A673 (cell line): ENCODE data around the gene PYM1.

Experiments used
- EZH2 ChIP-seq: fragments of 200-600 bp; sonication (generic); IDR thresholded peaks from 2 replicates; pipeline ENCODE4 v1.6.1; 2017; ENCODE audit warnings: borderline replicate concordance, low read depth, mild to moderate bottlenecking, mixed read lengths, antibody characterized with exemption, low read length; ENCODE audit not compliant: poor library complexity, severe bottlenecking
- TF ChIP-seq, protein P1 (sequence below): fragments of 300-800, 200-600 bp; sonication (generic); conservative IDR thresholded peaks from 2 replicates; pipeline ENCODE4 v1.5.1; 2017; ENCODE audit warnings: low read depth, mild to moderate bottlenecking, antibody characterized with exemption, low read length, moderate library complexity, mixed read lengths

DNA sequence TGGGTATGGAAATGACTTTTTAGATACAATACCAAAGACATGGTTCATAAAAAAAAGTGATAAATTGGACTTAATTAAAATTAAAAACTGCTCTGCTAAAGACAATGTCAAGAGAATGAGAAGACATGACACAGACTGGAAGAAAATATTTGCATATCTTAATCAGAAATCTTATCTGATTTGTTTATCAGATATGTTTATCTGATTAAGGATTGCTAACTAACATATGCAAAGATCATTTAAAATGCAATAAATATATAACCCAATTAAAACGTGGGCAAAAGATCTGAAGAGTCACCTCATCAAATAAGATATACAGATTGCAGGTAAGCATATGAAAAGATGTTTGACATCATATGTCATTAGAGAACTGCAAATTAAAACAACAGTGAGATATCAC, 75.0 kb downstream of the PYM1 start:
- TF ChIP-seq, protein P1, sequence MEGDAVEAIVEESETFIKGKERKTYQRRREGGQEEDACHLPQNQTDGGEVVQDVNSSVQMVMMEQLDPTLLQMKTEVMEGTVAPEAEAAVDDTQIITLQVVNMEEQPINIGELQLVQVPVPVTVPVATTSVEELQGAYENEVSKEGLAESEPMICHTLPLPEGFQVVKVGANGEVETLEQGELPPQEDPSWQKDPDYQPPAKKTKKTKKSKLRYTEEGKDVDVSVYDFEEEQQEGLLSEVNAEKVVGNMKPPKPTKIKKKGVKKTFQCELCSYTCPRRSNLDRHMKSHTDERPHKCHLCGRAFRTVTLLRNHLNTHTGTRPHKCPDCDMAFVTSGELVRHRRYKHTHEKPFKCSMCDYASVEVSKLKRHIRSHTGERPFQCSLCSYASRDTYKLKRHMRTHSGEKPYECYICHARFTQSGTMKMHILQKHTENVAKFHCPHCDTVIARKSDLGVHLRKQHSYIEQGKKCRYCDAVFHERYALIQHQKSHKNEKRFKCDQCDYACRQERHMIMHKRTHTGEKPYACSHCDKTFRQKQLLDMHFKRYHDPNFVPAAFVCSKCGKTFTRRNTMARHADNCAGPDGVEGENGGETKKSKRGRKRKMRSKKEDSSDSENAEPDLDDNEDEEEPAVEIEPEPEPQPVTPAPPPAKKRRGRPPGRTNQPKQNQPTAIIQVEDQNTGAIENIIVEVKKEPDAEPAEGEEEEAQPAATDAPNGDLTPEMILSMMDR, result no peak
- no peak for TF ChIP-seq EZH2
